IMR-90 (cell line): ENCODE measurements around the gene PIK3R3. TPM values are rescaled to one million over a fixed set of nuclear protein-coding genes. Genes with fewer than 3 reads are reported as not detected.

Experiments used
- ATAC-seq: fragments of 200-7000 bp; cut with Tn5 transposase; 2 replicates; pipeline ENCODE4 v1.9.1; 2020; ENCODE audit warnings: low read depth, mild to moderate bottlenecking, moderate library complexity
- BruUV-seq: library from RNA; stranded (reverse); fragments of 400-500 nt; replicated peaks from 2 replicates; lab custom pipeline; 2021; lab: Mats Ljungman, UMichigan
- CTCF ChIA-PET: fragments of 300-600 bp; formaldehyde crosslinking; extraction: SDS; loops from one replicate; lab custom pipeline; 2021; ENCODE audit warnings: antibody characterized with exemption; lab: Yijun Ruan, JAX
- POLR2A ChIA-PET: fragments of 300-600 bp; sonication (Branson Sonifier 250); formaldehyde crosslinking; loops from one replicate; lab custom pipeline; 2022; ENCODE audit warnings: antibody characterized with exemption; ENCODE audit not compliant: unreplicated experiment; lab: Charles Lee
- DNase-seq: peaks from one replicate; pipeline ENCODE4 v3.0.0; 2013
- H2AFZ ChIP-seq: replicated peaks from 2 replicates; pipeline ENCODE3; 2013; ENCODE audit warnings: low read length, mild to moderate bottlenecking; ENCODE audit not compliant: poor library complexity
- H2AK5ac ChIP-seq: 2 replicates; pipeline ENCODE4 v1.6.1; 2013; ENCODE audit warnings: low read depth, low read length, inconsistent platforms
- H2AK9ac ChIP-seq: replicated peaks from 2 replicates; pipeline ENCODE3; 2013; ENCODE audit warnings: mild to moderate bottlenecking, low read depth, low read length, moderate library complexity; ENCODE audit not compliant: poor library complexity
- H2BK120ac ChIP-seq: 2 replicates; pipeline ENCODE4 v1.6.1; 2013; ENCODE audit warnings: low read depth, low read length, inconsistent platforms
- H2BK15ac ChIP-seq: 3 replicates; pipeline ENCODE4 v1.6.1; 2013; ENCODE audit warnings: low read depth, low read length, inconsistent platforms
- H2BK20ac ChIP-seq: 2 replicates; pipeline ENCODE4 v1.6.1; 2013; ENCODE audit warnings: low read depth, mild to moderate bottlenecking, inconsistent platforms, low read length, moderate library complexity
- H2BK5ac ChIP-seq: 2 replicates; pipeline ENCODE4 v1.6.1; 2013; ENCODE audit warnings: mild to moderate bottlenecking, low read depth, low read length, inconsistent platforms; ENCODE audit not compliant: poor library complexity, severe bottlenecking
- H3K14ac ChIP-seq: replicated peaks from 2 replicates; pipeline ENCODE4 v1.6.1; 2013; ENCODE audit warnings: low read depth, low read length, inconsistent platforms
- H3K18ac ChIP-seq: 2 replicates; pipeline ENCODE4 v1.6.1; 2013; ENCODE audit warnings: low read depth, low read length, control low read depth
- H3K23ac ChIP-seq: 2 replicates; pipeline ENCODE4 v1.6.1; 2013; ENCODE audit warnings: low read depth, low read length, inconsistent platforms
- H3K27ac ChIP-seq: 2 replicates; pipeline ENCODE4 v1.5.1; 2013; ENCODE audit warnings: mild to moderate bottlenecking, control low read depth, low read length; ENCODE audit not compliant: insufficient read depth
- H3K27me3 ChIP-seq: 2 replicates; pipeline ENCODE4 v1.6.1; 2013; ENCODE audit warnings: low read length; ENCODE audit not compliant: control insufficient read depth, insufficient read depth
- H3K36me3 ChIP-seq: 2 replicates; pipeline ENCODE4 v1.6.1; 2013; ENCODE audit warnings: low read length, mixed read lengths; ENCODE audit not compliant: control insufficient read depth, insufficient read depth
- H3K4ac ChIP-seq: 2 replicates; pipeline ENCODE4 v1.6.1; 2013; ENCODE audit warnings: low read depth, low read length, inconsistent platforms
- H3K4me1 ChIP-seq: 2 replicates; pipeline ENCODE4 v1.6.1; 2013; ENCODE audit warnings: low read length, mixed read lengths; ENCODE audit not compliant: control insufficient read depth, insufficient read depth
- H3K4me2 ChIP-seq: 2 replicates; pipeline ENCODE4 v1.6.1; 2013; ENCODE audit warnings: low read depth, mild to moderate bottlenecking, control low read depth, low read length, moderate library complexity
- H3K4me3 ChIP-seq: 2 replicates; pipeline ENCODE4 v1.5.1; 2013; ENCODE audit warnings: low read depth, mild to moderate bottlenecking, control low read depth, low read length, moderate library complexity; ENCODE audit not compliant: insufficient read depth
- H3K56ac ChIP-seq: 2 replicates; pipeline ENCODE4 v1.6.1; 2013; ENCODE audit warnings: low read length, inconsistent platforms; ENCODE audit not compliant: insufficient read depth; ENCODE audit errors: extremely low read depth
- H3K79me1 ChIP-seq, 2 experiments: 2 replicates each; pipeline ENCODE4 v1.6.1; 2013; ENCODE audit warnings: low read length in 2 of 2, inconsistent platforms in 1 of 2, low read depth in 1 of 2
- H3K9ac ChIP-seq: 2 replicates; pipeline ENCODE4 v1.6.1; 2013; ENCODE audit warnings: low read depth, low read length, control low read depth
- H3K9me1 ChIP-seq: 2 replicates; pipeline ENCODE4 v1.6.1; 2013; ENCODE audit warnings: low read length, inconsistent platforms; ENCODE audit not compliant: insufficient read depth
- H3K9me3 ChIP-seq: 2 replicates; pipeline ENCODE4 v1.6.1; 2013; ENCODE audit warnings: low read length; ENCODE audit not compliant: control insufficient read depth, insufficient read depth
- H4K20me1 ChIP-seq: 2 replicates; pipeline ENCODE4 v1.6.1; 2013; ENCODE audit warnings: low read length, inconsistent platforms; ENCODE audit not compliant: insufficient read depth
- H4K5ac ChIP-seq: 2 replicates; pipeline ENCODE4 v1.6.1; 2013; ENCODE audit warnings: mild to moderate bottlenecking, low read depth, low read length, control low read depth
- H4K8ac ChIP-seq, 2 experiments: 2 replicates each; pipeline ENCODE4 v1.6.1; 2013; ENCODE audit warnings: low read depth in 2 of 2, low read length in 2 of 2, control low read depth in 1 of 2, inconsistent platforms in 1 of 2
- H4K91ac ChIP-seq: 2 replicates; pipeline ENCODE4 v1.6.1; 2013; ENCODE audit warnings: low read depth, low read length, inconsistent platforms; ENCODE audit not compliant: insufficient read depth
- BHLHE40 ChIP-seq: fragments of 150-350 bp; IDR thresholded peaks from 2 replicates; pipeline ENCODE4 v1.6.1; 2016; ENCODE audit warnings: mild to moderate bottlenecking, low read depth, low read length
- MAZ ChIP-seq: IDR thresholded peaks from 2 replicates; pipeline ENCODE4 v1.6.1; 2012; ENCODE audit warnings: low read depth, mild to moderate bottlenecking, low read length, improper control_type of control experiment, moderate library complexity, borderline replicate concordance
- NFE2L2 ChIP-seq: fragments of 150-350 bp; IDR thresholded peaks from 2 replicates; pipeline ENCODE4 v1.6.1; 2016; ENCODE audit warnings: low read depth, mild to moderate bottlenecking, low read length
- WGBS, 2 experiments: methylation state at CpG; one replicate each; pipeline versions ENCODE4 v1.1.5 to v1.1.7; 2013; ENCODE audit warnings: missing lambda C conversion rate in 2 of 2; ENCODE audit not compliant: insufficient read length in 1 of 2; ENCODE audit errors: extremely low coverage in 2 of 2; 5-methylcytosine and 5-hydroxymethylcytosine counted together
- dilution Hi-C: fragments of 300-500 bp; cut with HindIII; formaldehyde crosslinking; loops from one replicate; pipeline ENCODE4 v1.14.3; 2018; ENCODE audit warnings: low sequenced_read_pairs; ENCODE audit not compliant: unreplicated experiment
- in situ Hi-C: fragments of 300-500 bp; cut with MboI; formaldehyde crosslinking; loops from 3 replicates; pipeline ENCODE4 v1.14.3; 2019; ENCODE audit warnings: low sequenced_read_pairs, inconsistent platforms, mixed read lengths
- intact Hi-C: fragments of 100-400 bp; cut with micrococcal nuclease; formaldehyde crosslinking; loops from 2 replicates; pipeline ENCODE4 v1.10.0; 2022
- polyA plus RNA-seq, 3 experiments: library from polyadenylated mRNA; depleted of rRNA; stranded (reverse); fragments of >200 nt; gene quantifications; 2 replicates each; pipeline ENCODE4 v1.2.3, GENCODE V29; 2012; ENCODE audit warnings: low replicate concordance in 1 of 3
- total RNA-seq: library from RNA; depleted of rRNA; stranded (reverse); fragments of >200 nt; gene quantifications from 2 replicates; pipeline ENCODE4 v1.2.3, GENCODE V29; 2012

Gene PIK3R3
- total and polyA plus RNA-seq, 2 of the 4 experiments (the other 2 are of a cell fraction), result 5.3 to 9.9 TPM

GRCh38 chr1:46133181-46133658, 791 bp upstream of the PIK3R3 start:
- H3K14ac ChIP-seq, result peak overlapping the region; percentile 78
- peaks cover 3% of the 10 kb centered on the region; the same call in 1 of the 2 replicates for H4K20me1 ChIP-seq

More at GRCh38 chr1:46133181-46133658, 791 bp upstream of the PIK3R3 start:
- DNase-seq (no peak), ATAC-seq (peak; percentile 56)
- H2BK5ac ChIP-seq, result peak overlapping the region; percentile 78
- H3K9me1 ChIP-seq, result 0 out of 2 replicates have a peak, but pooled peaks cover 4% of the 10 kb centered on the region
- H2BK20ac ChIP-seq, result peak overlapping the region; percentile 56; the same call in 1 of the 2 replicates
- H3K4ac ChIP-seq, result peak overlapping the region; percentile 93
- H2AFZ ChIP-seq, result peak overlapping the region; percentile 93
- TF ChIP-seq BHLHE40 (peak; percentile 45; the same call in 1 of the 2 replicates), NFE2L2 (no peak), MAZ (peak; percentile 45; the same call in 1 of the 2 replicates)
- H3K9me3 ChIP-seq, result no peaks in the 10 kb centered on the region
- dilution Hi-C loops (no loop called here), in situ Hi-C loops (no loop called here), intact Hi-C loops (no loop called here)
- H3K18ac ChIP-seq, result peak overlapping the region; percentile 5; the same call in 1 of the 2 replicates
- H3K79me1 ChIP-seq, result peaks cover 0 to 14% of the 10 kb centered on the region in 2 experiments; a peak in 2 of 4 replicates
- 0% methylated on average over 4 of the region's 22 CpGs; no CpG with 5 or more reads in 1 of the 2 experiments for WGBS, 2 experiments
- peak overlapping the region; percentile 56 for H3K4me3 ChIP-seq
- H3K9ac ChIP-seq, result peak overlapping the region; percentile 40
- peak overlapping the region; percentile 71; the same call in 1 of the 3 replicates for H2BK15ac ChIP-seq
- peak overlapping the region; percentile 73 for H3K56ac ChIP-seq
- no peaks in the 10 kb centered on the region for H3K36me3 ChIP-seq
- H3K4me1 ChIP-seq, result peaks cover 5% of the 10 kb centered on the region
- peak overlapping the region; percentile 81 for H3K27ac ChIP-seq
- H3K27me3 ChIP-seq, result no peaks in the 10 kb centered on the region
- peak overlapping the region; percentile 63 for H2BK120ac ChIP-seq
- peak overlapping the region; percentile 17 for H4K5ac ChIP-seq
- ChIA-PET POLR2A (no interaction called here), CTCF (no interaction called here)
- peak overlapping the region; percentile 88 for H2AK9ac ChIP-seq
- H2AK5ac ChIP-seq, result peak overlapping the region; percentile 20; the same call in 1 of the 2 replicates
- peak overlapping the region; percentile 74 for H4K91ac ChIP-seq
- peak overlapping the region; percentile 56 to 83; a peak in 3 of 4 replicates for H4K8ac ChIP-seq
- BruUV-seq, result no TSS peak
- peak overlapping the region; percentile 77 for H3K23ac ChIP-seq
- peak overlapping the region; percentile 85 for H3K4me2 ChIP-seq
